ENCODE data around the gene FBXL4. TPM values are rescaled to one million over a fixed set of nuclear protein-coding genes. Genes with fewer than 3 reads are reported as not detected.

The FBXL4 gene
- polyA plus RNA-seq, 3 donors = 25.6 to 30.2 (median 27.9) TPM

GRCh38 chr6:98840996-98841513 is 106.7 kb downstream of the FBXL4 start:
- DNase-seq (ENCODE audit: low read depth in 3 of 3, low spot score in 2 of 3) = no peak

GRCh38 chr6:98840385-98840784 is 107.4 kb downstream of the FBXL4 start:
- no peak for DNase-seq (ENCODE audit: low read depth in 3 of 3, low spot score in 2 of 3)

- DNase-seq (ENCODE audit: low read depth in 3 of 3, low spot score in 2 of 3) = no peak
Measured at GRCh38 chr6:98839781-98840361, 107.9 kb downstream of the FBXL4 start.

- DNase-seq (ENCODE audit: low read depth in 3 of 3, low spot score in 2 of 3) = no peak
Measured at GRCh38 chr6:98838975-98839374, 108.8 kb downstream of the FBXL4 start.

GRCh38 chr6:98838032-98838431 is 109.7 kb downstream of the FBXL4 start:
- no peak for DNase-seq (ENCODE audit: low read depth in 3 of 3, low spot score in 2 of 3)

GRCh38 chr6:98836962-98837944 is 110.5 kb downstream of the FBXL4 start:
- DNase-seq (ENCODE audit: low read depth in 3 of 3, low spot score in 2 of 3) = no peak

GRCh38 chr6:98836025-98836961 is 111.5 kb downstream of the FBXL4 start:
- DNase-seq (ENCODE audit: low read depth in 3 of 3, low spot score in 2 of 3) = no peak

- DNase-seq (ENCODE audit: low read depth in 3 of 3, low spot score in 2 of 3) = no peak
Measured at GRCh38 chr6:98835149-98836024, 112.4 kb downstream of the FBXL4 start.

GRCh38 chr6:98834060-98835031 is 113.4 kb downstream of the FBXL4 start, which contains the start of gene POU3F2:
Gene POU3F2 (plus strand): TSS chr6:98834574. CDS start chr6:98834874, 300 bp downstream.
- DNase-seq (ENCODE audit: low read depth in 3 of 3, low spot score in 2 of 3) = peak in 2 of 3 donors; percentile 56 to 65

- DNase-seq (ENCODE audit: low read depth in 3 of 3, low spot score in 2 of 3) = no peak
Measured at GRCh38 chr6:98833307-98834059, 114.3 kb downstream of the FBXL4 start.

GRCh38 chr6:98833057-98833306 is 114.8 kb downstream of the FBXL4 start:
- DNase-seq (ENCODE audit: low read depth in 3 of 3, low spot score in 2 of 3) = no peak

- DNase-seq (ENCODE audit: low read depth in 3 of 3, low spot score in 2 of 3) = no peak
Measured at GRCh38 chr6:98832284-98833056, 115.3 kb downstream of the FBXL4 start.

- DNase-seq (ENCODE audit: low read depth in 3 of 3, low spot score in 2 of 3) = no peak
Measured at GRCh38 chr6:98831959-98832283, 115.8 kb downstream of the FBXL4 start.

GRCh38 chr6:98831057-98831958 is 116.4 kb downstream of the FBXL4 start:
- DNase-seq (ENCODE audit: low read depth in 3 of 3, low spot score in 2 of 3) = no peak

GRCh38 chr6:98830146-98830545 is 117.6 kb downstream of the FBXL4 start:
- no peak for DNase-seq (ENCODE audit: low read depth in 3 of 3, low spot score in 2 of 3)

GRCh38 chr6:98828941-98829411 is 118.8 kb downstream of the FBXL4 start:
- DNase-seq (ENCODE audit: low read depth in 3 of 3, low spot score in 2 of 3) = no peak

All from right renal cortex interstitium (tissue), 3 donors.